ENCODE measurements around the gene NAA20.
"Not testable (repeated sequence)": the region's sequence is repeated elsewhere in the genome, so short reads cannot be mapped to it uniquely, and the experiment has no call there.

Gene NAA20

DNA sequence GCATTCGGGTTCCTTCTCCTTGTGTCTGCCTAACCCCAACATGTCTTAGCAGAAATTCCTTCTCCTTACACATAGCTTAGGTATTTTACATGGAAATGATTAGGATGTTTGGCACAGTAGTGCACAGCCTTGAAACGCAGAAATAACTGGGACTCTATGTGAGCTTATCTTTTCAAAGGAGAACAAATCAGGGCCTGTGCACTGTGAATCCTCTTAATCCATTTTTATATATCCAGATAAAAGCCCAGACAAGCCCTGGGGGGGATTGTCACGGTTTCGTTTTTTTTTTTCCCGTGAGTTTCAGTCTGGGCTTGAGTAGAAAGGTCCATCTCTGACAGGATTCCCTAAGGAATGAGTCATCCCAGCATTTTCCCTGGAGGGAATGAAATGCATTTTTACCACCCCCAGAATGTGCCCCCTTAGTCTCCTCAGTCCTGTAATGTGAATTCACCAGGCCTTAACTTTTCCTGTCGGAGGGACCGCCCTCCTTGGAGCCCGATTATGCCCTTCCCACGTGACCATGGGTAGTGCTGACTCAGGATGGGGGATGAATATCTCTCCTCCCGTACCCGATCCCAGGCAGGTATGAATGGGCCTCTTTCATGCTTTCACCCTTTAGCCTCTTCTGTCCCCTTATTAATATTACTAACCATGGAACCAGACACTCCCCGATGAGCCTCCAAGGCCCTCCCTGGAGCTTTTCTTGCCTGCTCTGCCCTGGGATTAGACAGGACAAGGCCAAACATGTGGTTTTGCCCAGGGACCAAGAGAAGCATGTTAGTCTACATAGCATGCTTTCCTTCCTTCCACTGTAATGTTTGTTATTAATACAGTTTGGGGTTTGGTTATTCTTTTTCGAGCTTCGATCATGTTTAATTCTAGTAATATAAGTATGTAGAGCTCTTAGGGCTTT, 23.9 kb upstream of the NAA20 start:
- DNase-seq = no peak

DNA sequence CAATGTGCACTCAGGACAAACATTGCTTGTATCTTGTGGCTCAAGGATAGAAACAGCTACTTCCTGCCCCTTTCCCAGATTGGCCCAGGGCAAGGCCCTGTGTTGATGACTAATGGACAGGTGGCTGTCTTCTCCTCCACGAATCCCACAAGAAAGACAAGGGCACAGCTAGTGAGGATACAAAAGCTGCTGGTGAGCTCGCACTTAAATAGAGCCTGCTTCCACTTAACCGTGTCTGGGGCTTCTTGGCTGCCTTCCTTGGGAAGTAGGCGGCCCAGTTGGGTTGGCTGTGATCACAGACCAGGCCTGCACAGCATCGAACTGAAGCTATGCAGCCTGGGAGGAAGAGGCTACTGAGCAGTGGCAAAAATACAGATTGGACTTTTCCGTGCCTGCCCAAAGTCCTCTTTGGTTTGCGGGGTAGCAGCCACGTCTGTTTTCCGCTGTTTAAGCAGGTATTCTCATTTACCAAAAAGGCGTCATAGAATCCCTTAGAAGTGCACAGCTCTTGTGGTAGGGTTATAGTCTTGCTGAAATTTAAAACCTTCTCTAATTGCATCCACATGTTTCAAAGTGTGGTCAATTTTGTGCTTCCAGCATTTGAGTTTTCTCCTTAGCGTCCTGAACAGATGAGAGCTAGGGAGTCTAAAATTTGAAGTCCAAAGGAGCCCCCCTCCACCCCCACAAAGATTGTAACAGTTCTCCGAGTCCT, 23.0 kb upstream of the NAA20 start:
- DNase-seq = no peak

DNA sequence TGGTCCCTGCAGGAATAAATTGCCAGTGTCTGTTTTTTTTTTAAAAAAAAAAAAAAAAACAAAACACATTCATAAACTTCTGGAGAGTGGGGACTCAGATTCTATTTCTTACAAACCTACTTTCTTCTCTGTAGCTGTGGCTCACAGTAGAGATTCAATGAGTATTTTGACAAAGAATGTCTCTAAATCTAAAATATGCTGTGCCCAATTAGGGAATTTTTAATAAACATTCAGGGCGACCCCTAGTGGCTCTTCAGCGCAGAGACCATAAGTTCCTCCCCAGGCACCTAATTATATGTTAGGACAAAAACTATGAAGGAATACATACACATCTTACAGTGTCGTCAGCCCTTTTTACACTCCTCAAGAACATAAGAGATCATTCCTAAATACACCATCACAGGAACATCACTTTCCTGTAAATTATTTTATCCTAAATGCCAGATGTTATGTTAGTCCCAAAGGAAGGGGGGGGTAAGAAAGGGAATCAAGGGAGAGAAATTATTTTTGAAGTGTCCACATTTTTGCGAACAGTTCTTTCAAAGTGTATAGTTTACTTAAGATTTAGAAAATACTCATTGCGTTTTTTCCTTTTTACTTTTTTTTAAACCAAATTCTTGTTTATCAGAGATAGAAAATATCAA, 21.8 kb upstream of the NAA20 start:
- peak; percentile 36 for DNase-seq

DNA sequence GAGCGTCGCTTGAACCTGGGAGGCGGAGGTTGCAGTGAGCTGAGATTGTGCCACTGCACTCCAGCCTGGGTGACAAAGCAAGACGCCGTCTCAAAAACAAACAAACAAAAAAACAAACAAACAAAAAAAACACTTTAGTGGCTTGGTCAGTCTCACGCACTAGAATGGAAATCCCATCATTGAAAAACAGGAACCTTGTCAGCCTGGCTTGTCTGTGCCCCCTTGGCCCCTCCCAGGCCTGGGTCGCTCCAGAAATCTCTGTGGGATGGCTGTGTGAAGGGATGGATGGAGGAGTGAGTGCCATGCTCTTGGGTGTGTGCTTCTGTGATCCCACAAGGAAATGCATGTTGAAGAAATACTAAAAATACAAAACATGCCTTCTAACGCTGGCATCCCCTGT, 20.9 kb upstream of the NAA20 start:
- no peak for DNase-seq

DNA sequence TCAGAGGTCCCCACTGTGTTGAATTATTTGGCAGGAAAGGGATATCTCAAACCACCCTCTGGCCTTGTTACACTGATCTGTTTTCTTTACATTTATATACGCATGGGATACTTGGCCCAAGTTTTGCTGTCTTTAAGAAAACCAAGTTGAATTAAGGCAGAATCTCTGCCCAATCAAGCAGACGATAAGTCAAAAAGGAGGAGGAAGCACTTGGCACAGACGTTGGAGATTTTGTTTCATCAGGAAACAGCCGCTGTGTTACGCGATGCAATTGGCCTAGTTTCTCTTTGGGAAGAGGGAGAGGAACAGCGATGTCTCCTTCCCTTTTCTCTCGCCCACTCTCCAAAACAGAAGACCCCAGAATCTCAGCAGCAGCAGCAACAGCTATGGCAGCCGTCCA, 20.2 kb upstream of the NAA20 start:
- no peak for DNase-seq

DNA sequence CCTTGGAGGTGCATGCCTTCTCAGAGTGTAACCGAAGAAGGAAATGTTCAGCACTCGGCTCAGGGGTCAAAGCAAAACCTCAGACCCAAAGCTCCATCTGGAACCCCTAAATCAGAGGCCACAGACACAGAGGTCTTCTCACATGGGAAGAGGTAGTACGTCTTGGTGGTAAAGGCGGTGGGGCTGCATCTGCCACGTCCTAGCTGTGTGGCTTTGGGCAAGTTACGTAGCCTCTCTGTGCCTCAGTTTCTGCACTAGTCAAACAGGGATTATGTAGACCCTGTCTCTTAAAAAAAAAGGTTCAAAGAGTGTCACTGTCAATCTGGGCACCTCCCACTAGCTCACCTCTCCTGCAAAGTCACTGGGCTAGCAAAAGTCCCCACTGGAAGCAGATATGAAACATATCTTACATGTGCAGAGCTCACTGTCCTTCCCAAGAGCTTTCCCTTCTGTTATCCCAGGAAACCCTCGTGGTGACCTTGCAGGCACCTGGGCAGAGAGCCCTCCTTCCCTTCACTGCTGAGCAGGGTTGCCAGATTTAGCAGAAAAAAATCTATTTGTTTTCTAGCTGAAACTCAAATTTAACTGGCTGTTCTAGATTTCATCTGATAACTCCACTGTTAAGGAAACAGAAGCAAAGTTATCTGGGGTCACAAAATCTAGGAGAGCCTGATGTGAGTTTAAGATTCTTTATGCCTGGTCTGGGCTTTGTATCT, 18.0 kb upstream of the NAA20 start:
- DNase-seq = no peak

DNA sequence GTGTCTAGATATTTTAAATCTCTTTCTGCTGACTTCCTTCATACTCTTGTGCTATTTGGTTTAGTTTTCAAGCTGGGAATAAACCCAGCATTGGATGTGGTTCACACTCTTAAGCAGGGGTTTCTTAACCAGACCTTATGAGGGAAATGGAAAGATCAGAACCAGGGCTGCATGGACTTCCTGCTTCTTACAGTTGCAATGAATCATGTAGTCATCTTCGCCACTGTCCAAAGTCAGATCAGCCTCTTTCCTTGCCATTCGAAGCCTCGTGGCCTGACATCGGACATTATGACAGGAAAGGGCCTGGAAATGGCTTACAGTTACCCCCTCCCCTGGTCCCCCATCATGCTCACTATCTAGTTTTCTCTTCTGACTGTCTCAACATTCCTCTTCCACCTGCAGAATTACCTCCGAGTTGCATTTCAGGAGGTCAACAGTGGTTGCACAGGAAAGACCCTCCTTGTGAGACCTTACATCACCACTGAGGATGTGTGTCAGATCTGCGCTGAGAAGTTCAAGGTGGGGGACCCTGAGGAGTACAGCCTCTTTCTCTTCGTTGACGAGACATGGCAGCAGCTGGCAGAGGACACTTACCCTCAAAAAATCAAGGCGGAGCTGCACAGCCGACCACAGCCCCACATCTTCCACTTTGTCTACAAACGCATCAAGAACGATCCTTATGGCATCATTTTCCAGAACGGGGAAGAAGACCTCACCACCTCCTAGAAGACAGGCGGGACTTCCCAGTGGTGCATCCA, 16.8 kb upstream of the NAA20 start:
- DNase-seq = no peak

DNA sequence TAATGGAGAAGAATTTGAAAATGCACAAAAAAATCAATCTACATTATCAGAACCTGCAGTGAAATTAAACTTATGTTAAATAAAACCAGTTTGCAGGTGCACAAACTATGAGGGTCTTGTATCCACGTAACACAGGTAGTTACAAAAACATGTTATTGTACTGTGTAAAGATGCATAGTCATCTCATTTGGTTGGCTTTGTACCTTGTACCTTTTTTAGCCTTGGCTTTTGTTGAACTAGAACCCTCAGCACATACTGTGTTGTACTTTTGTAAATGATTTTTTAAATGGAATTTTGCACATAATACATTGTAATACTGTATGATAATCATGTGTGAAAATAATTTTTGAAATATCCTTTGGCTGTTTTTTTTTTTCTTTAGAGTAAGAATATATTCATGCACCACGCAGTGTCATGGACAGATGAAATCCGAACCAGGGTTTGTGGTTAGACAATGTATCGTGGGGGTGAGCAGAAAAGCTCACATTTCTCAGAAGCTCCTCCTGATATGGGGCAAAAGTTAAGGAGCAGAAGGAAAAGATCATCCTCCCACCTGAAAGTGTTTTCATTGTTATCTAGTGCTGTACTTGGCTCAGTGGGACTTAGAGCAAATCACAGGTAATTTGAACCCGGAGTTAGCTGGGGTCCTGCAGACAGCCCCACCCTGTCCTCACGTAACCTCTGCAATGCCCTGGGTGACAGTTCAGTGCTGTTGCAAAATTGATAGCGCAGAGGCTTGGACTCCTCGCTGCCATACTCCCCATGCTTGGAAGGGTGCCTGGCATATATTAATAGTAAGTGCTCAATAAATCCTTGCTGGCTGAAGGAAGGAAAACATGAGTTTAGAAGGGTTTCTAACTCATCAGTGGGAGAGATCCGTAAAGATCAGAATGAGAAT, 14.8 kb upstream of the NAA20 start:
- no peak for DNase-seq

DNA sequence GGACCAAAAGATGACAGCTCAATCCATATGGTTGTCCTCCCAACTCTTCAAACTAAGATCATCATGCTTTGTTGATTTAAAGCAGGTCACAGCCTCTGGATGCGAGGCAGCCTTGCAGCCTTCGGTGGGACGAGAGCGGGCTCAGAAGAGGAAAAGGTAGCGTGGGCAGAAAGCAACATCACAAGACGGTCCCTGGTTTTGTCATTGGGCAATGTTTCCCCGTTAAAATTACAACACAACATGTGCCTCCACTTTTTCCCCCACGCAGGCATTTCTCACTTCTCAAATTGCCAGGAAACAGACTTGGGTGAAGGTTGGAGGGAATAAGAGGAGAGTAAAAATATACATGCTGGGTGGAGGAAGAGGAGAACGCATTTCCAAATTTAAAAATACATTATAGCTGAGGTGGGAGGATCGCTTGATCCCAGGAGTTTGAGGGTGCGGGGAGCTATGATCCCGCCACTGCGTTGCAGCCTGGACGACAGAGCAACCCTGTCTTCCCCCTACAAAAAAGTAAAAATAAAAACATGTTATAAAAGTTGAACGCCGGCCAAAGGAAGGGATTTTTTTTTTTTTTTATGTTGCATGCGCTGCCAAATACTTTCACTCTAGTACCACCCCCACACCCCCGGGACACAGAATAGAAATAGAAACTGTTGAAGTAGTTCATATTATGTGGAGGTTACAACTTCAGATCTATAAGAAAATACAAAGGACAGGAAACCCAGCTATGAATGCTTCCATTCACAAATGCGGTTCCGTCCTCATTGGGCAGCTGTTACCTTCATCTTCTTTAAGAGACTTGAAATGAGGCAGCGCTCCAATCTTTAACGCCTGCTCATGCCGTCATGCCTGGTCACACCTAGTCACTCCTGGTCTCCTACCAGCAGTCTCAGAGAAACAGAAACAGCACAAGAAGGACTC, 13.9 kb upstream of the NAA20 start:
- peak; percentile 12 for DNase-seq

DNA sequence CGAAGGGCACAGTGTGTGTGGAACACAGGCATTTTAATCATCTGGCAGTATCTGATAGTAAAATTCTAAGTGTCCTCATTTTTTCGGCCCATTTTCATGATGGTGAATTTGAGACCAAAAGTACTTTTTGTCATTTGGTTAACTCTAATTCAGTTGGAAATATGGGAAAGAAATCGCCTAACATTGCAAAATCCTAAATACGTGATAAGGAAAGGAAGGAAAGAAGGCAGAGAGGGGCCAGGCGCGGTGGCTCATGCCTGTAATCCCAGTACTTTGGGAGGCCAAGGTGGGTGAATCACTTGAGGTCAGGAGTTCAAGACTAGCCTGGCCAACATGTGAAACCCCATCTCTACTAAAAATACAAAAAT, 13.2 kb upstream of the NAA20 start:
- DNase-seq = not testable (repeated sequence)

DNA sequence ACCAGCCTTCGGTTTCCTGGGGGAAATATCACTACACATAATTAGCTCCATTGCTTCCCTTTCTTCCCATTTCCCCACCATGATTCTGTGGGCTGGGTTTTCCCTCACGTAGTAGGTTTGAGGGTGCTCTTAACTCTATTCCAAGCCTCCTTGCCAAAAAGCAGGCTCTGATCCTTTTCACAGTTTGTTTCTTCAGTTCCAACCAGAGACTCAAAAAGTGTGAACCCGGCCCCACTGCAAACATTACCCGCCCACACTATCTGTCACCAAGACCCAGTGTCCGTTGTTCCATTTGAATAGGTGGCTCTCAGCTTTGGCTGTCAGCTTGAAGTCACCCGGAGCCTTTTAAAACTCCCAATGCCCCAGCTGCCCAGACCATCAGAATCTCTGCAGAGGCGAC, 11.8 kb upstream of the NAA20 start:
- DNase-seq = no peak

DNA sequence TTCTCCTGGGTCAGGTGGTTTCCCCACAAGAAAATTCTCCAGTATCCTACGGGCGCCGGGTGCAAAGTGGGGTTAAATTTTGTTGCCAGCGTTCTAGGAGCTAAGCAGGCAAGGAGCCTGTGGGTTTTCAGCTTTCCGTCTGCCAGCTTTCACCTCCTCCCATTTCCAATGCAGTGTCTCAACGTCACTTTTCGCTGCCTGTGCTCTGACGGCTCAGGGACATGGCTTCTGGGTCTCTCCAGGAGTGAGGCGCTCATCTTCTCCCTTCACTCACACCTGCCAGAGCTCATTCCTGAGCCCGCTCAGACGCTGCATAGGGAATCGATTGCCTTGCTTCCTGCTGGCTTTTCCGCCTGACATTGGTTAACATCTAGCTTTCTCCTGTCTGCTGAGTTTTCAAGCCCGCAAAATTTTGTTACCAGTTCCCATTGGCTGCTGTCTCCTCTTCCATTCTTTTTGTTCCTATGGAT, 7.3 kb upstream of the NAA20 start:
- no peak for DNase-seq

DNA sequence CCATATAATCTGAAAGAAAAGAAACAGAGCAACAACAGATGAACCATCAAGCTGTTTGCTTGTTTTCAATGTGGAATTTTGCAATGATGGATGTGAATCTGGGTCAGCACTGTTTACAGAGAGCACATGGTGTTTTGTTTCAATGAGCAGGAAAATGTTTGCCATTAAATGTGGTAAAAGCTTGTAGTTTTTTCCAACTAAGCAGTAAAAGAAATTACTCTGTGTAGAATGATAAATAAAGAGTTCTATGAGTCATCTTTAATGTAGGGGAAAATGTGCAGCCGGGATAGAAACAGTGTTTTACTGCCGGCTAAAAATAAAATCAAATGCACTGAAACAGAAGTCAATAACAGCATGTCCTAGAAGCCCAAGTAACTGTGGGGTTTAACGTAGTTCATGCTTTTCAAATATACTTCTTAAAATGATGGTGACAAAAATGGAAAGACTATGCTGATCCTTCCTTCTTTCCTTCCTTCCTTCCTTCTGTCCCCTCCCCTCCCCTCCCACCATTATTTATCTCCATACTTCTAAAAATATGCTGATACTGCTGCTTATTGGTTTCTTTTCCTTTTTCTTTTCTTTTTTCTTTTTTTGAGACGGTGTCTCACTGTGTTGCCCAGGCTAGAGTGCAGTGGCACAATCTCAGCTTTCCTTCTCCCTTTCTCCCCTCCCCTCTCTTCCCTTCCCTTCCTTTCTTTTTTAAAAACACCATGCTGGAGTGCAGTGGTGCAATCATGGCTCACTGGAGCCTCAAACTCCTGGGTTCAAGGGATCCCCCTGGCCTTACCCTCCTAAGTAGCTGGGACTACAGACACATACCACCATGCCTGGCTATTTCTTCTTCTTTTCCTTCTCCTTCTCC, 6.3 kb upstream of the NAA20 start:
- no peak for DNase-seq

DNA sequence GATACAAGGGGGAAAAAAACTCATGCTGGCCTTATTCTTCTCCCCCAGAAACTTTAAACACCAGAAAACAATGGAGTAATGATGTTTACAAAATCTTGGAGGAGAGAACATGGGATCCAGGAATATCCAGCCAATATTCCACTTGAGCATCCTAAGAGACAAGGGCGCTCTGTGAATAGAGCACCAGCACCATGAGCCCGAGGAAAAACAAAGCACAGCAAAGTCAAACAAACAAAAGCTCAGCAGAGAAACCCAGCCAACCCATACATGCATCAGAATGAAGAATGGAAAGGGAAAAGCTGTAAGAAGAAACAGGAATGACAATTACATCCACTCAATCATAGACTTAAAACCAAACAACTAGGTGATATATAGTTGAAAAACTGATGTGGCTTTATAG, 4.6 kb upstream of the NAA20 start:
- DNase-seq = no peak

DNA sequence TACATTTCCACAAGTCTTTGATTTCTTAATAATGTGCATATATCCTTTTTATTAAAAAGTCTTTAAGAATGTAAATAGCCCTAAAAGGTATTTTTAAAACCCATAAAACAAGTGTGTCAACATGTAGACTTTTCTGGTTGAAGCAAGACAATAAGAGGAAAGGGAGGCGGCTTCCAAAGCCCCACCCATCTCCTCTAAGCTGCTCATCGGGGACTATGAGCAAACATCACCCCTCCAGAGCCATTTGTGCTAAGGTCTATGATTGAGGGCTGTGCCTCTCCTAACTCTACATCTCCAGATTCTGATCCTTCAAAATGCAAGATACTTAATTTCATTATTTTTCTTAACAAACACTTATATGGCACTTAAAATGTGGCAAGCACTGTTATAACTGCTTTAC, 2.5 kb upstream of the NAA20 start:
- no peak for DNase-seq

DNA sequence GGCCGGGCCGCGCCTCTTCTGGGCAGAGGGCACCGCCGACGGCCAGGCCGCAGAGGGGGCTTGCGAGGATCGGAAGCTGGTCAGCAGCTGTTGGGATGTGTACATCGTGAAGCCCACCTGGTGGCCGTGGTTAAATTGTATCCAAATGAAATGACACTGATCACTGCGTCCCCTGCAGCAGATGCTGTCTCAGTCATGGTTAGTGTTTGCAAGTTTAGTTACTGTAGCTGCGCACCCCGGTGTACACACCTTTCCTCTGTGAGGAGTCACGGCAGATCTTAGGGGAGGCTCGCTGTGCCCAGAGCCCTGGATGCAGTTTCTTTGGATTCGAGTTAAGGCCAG, 653 bp downstream of the NAA20 start:
- peak; percentile 19 for DNase-seq

DNA sequence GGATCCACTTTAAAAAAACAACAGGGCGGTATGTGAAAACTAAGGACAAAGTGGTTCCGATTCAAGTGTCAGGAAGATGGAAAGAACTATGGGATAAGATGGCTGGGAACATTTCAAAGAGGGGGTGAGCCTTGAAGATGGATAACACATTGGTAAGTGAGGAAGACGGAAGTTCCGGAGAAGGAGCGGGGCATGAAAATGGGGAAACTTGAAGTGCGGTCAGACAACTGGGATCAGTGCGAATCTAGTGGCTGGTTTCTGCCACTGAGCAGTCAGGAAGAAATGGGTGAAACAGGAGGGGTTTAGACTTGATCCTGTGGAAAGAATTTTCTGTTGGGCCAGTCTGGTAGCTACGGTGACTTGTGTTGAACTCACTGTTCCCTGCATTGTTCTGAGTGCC, 1.2 kb downstream of the NAA20 start:
- no peak for DNase-seq

DNA sequence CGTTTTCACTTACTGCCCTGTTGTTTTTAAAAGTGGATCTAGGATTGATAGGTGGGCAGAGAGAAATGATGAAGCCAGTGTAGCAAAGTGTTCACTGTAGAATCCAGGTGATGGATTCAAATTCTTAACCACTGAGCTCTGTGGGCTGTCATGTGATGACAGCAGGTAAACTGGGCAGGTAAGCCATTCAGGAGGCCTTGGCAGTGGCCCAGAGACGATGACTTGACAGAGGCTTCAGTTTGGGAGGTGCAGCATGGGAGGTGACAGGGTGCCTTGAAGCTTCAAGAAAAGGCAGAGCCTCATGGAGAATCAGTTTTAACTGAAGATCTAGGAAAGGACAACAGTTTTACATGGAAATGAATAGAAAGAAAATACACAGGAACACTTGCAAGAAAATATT, 2.0 kb downstream of the NAA20 start:
- no peak for DNase-seq

DNA sequence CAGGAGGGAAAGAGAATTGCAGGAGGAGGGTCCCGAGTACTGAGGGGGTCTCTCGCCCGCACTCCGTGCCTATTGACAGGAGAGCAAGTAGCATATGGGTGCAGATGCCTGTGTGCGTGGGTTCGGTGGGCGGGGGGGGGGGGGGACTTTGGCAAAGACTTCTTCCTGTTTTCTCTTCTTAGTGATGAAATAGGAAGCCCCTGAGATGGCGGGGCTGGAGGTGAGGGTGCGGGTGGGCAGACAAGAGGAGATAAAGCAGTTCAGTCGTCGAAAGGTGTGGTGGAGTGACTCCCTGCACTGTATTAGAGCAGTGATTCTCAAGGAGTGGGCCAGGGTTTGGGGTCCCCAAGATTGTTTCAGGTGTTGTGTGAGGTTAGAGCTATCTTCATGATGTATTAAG, 3.7 kb downstream of the NAA20 start:
- no peak for DNase-seq

Data from stimulated activated CD4-positive, alpha-beta T cell treated with anti-CD3 and anti-CD28 coated beads, Interleukin-4, amount 100 ng/mL, for 24 hours (primary cell).